Measurements from ENCODE around the gene OOSP2. TPM values are rescaled to one million over a fixed set of nuclear protein-coding genes. Genes with fewer than 3 reads are reported as not detected.

OOSP2 gene
- total RNA-seq, 1 experiment from 2014 or later: not detected

- no peak for DNase-seq (ENCODE audit: low spot score)
These were observed 38.5 kb downstream of the OOSP2 start for GRCh38 chr11:60078745-60079144.

GRCh38 chr11:60080535-60080934 is 40.3 kb downstream of the OOSP2 start:
- DNase-seq (ENCODE audit: low spot score): no peak

GRCh38 chr11:60084631-60085273 is 44.5 kb downstream of the OOSP2 start:
- DNase-seq (ENCODE audit: low spot score): no peak

- DNase-seq (ENCODE audit: low spot score): no peak
These were observed 45.7 kb downstream of the OOSP2 start for GRCh38 chr11:60085909-60086308.

- DNase-seq (ENCODE audit: low spot score): no peak
These were observed 47.0 kb downstream of the OOSP2 start for GRCh38 chr11:60087239-60087638.

- no peak for DNase-seq (ENCODE audit: low spot score)
These were observed 48.2 kb downstream of the OOSP2 start, which contains the start of gene MS4A2 for GRCh38 chr11:60088364-60088763. TSS of gene MS4A2 (plus strand) at chr11:60088664. CDS start at chr11:60088766, 102 bp downstream.

- no peak for DNase-seq (ENCODE audit: low spot score)
These were observed 55.4 kb downstream of the OOSP2 start for GRCh38 chr11:60095477-60096120.

GRCh38 chr11:60097189-60097588 is 57.0 kb downstream of the OOSP2 start:
- no peak for DNase-seq (ENCODE audit: low spot score)

Other genes starting within 250 kb of the OOSP2 start
- 62.1 and 64.8 TPM in 2 replicates for gene MRPL16, start 229.6 kb upstream of the OOSP2 start, total RNA-seq (2014; rRNA removed; shearing (Covaris generic))
- not detected in 2 replicates for gene CBLIF, start 194.9 kb upstream of the OOSP2 start, total RNA-seq (2014; rRNA removed; shearing (Covaris generic))
- not detected in 2 replicates for gene TCN1, start 173.9 kb upstream of the OOSP2 start, total RNA-seq (2014; rRNA removed; shearing (Covaris generic))
- not detected in 2 replicates for gene OOSP3, start 161.6 kb upstream of the OOSP2 start, total RNA-seq (2014; rRNA removed; shearing (Covaris generic))
- not detected in 2 replicates for gene OOSP1, start 102.0 kb upstream of the OOSP2 start, total RNA-seq (2014; rRNA removed; shearing (Covaris generic))
- not detected in 2 replicates for gene OOSP4A, start 76.4 kb upstream of the OOSP2 start, total RNA-seq (2014; rRNA removed; shearing (Covaris generic))
- not detected in 2 replicates for gene OOSP4B, start 23.2 kb upstream of the OOSP2 start, total RNA-seq (2014; rRNA removed; shearing (Covaris generic))
- gene MS4A3, start 16.3 kb downstream of the OOSP2 start, total RNA-seq (2014; rRNA removed; shearing (Covaris generic)): not detected in 2 replicates
- not detected in 2 replicates for gene MS4A2, start 48.3 kb downstream of the OOSP2 start, total RNA-seq (2014; rRNA removed; shearing (Covaris generic))
- not detected in 2 replicates for gene MS4A6A, start 142.7 kb downstream of the OOSP2 start, total RNA-seq (2014; rRNA removed; shearing (Covaris generic))
- gene MS4A4E, start 202.7 kb downstream of the OOSP2 start, total RNA-seq (2014; rRNA removed; shearing (Covaris generic)): not detected in 2 replicates
- gene MS4A4A, start 240.3 kb downstream of the OOSP2 start, total RNA-seq (2014; rRNA removed; shearing (Covaris generic)): 0.06 and 0.55 TPM in 2 replicates